ENCODE measurements around the gene CHGA.

- TF ChIP-seq TARDBP (IDR thresholded peaks at IDR 0.05; ENCODE audit: borderline replicate concordance) (no peak), POLR2A (IDR thresholded peaks at IDR 0.05; ENCODE audit: low read depth, low read length) (no peak), YY1 (IDR thresholded peaks at IDR 0.05; ENCODE audit: low read depth, low read length) (no peak), SUZ12 (IDR thresholded peaks at IDR 0.05; ENCODE audit: unreplicated experiment) (no peak), EZH2 (IDR thresholded peaks at IDR 0.05; ENCODE audit: borderline replicate concordance, control insufficient read depth, low read depth, low read length) (no peak), CEBPB (IDR thresholded peaks at IDR 0.05; ENCODE audit: borderline replicate concordance in 1 of 2, low read depth in 2 of 2, low read length in 2 of 2) (no peak), CTCF (IDR thresholded peaks at IDR 0.05 in 2 of 3, conservative IDR thresholded peaks at IDR 0.05 in 1 of 3; ENCODE audit: control insufficient read depth in 2 of 3, extremely low read depth in 1 of 3, insufficient read depth in 1 of 3, low read depth in 3 of 3, low read length in 3 of 3) (no peak), BCLAF1 (IDR thresholded peaks at IDR 0.05) (no peak), ESRRA (IDR thresholded peaks at IDR 0.05; ENCODE audit: low read length) (no peak), NR2F1 (conservative IDR thresholded peaks at IDR 0.05) (no peak), ZNF384 (IDR thresholded peaks at IDR 0.05; ENCODE audit: borderline replicate concordance, low read depth, low read length) (no peak), BMI1 (IDR thresholded peaks at IDR 0.05; ENCODE audit: borderline replicate concordance) (no peak), ASH2L (IDR thresholded peaks at IDR 0.05; ENCODE audit: borderline replicate concordance, low read depth) (no peak), NRF1 (conservative IDR thresholded peaks at IDR 0.05; ENCODE audit: low read depth, low read length) (no peak)
These were observed 34.0 kb downstream of the CHGA start for GRCh38 chr14:92956961-92957360.

All from GM12878 (cell line).